Uterus (tissue), 2 donors: Measurements from ENCODE around the gene UMODL1.

ENCODE experiments used
- POLR2A ChIP-seq, 2 donors: fragments of 450-650 bp; IDR thresholded peaks; one replicate each; pipeline ENCODE4 v1.6.1; 2016; ENCODE audit warnings: antibody characterized with exemption in 2 of 2, mild to moderate bottlenecking in 1 of 2, moderate library complexity in 1 of 2
- TF ChIP-seq, protein P1 (sequence below), 4 experiments: fragments of 200-600 bp in 2 of 4; fragments of 450-650 bp in 2 of 4; sonication (generic) in 2 of 4; IDR thresholded peaks; one replicate each; pipeline ENCODE4 v1.5.1; 2016 to 2019; ENCODE audit warnings: antibody characterized with exemption in 4 of 4, mild to moderate bottlenecking in 2 of 4, moderate library complexity in 1 of 4

DNA sequence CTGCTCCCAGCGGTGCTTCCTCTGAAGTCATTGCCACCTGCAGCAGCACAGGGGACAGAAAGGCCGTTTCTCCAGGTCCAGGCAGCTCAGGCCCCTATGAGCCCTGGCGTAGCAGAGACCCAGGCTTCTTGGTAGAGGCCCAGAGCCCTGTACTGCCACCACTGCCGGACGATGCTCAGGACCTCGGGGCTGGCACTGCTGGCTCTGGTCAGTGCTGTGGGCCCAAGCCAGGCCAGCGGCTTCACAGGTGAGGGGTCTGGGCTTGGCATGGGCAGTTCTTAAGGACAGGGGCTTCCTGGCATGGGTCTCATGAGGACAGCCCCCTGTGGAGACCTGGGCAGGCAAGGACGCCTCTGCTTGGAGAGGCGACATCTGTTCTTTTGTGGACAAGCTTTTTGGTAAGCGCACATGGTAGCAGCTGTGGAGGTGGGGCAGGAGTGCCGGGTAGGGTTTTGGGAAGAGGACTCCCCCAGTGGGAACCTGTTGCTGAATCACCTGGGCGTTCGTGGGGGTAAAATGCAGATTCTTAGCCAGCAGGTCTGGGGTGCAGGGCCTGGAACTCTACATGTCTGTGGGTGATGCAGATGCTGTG is at the start of gene UMODL1:
- TF ChIP-seq, protein P1, sequence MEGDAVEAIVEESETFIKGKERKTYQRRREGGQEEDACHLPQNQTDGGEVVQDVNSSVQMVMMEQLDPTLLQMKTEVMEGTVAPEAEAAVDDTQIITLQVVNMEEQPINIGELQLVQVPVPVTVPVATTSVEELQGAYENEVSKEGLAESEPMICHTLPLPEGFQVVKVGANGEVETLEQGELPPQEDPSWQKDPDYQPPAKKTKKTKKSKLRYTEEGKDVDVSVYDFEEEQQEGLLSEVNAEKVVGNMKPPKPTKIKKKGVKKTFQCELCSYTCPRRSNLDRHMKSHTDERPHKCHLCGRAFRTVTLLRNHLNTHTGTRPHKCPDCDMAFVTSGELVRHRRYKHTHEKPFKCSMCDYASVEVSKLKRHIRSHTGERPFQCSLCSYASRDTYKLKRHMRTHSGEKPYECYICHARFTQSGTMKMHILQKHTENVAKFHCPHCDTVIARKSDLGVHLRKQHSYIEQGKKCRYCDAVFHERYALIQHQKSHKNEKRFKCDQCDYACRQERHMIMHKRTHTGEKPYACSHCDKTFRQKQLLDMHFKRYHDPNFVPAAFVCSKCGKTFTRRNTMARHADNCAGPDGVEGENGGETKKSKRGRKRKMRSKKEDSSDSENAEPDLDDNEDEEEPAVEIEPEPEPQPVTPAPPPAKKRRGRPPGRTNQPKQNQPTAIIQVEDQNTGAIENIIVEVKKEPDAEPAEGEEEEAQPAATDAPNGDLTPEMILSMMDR (IDR thresholded peaks at IDR 0.05): no peak
- no peak for TF ChIP-seq POLR2A (IDR thresholded peaks at IDR 0.05)
